MCF 10A (cell line): ENCODE data around the gene SERPINB10. TPM values are rescaled to one million over a fixed set of nuclear protein-coding genes. Genes with fewer than 3 reads are reported as not detected.

Experiments
- BruUV-seq: library from RNA; stranded (reverse); fragments of 400-500 nt; replicated peaks from 2 replicates; lab custom pipeline; 2021; lab: Mats Ljungman, UMichigan
- CTCF ChIA-PET: fragments of 300-600 bp; sonication (Branson Sonifier 250); formaldehyde crosslinking; extraction: SDS; loops from one replicate; lab custom pipeline; 2021; ENCODE audit warnings: antibody characterized with exemption, inconsistent platforms; lab: Yijun Ruan, JAX
- POLR2A ChIA-PET: fragments of 300-600, 350-650 bp; sonication (Branson Sonifier 250); formaldehyde crosslinking; extraction: SDS; loops from one replicate; lab custom pipeline; 2020; ENCODE audit warnings: antibody characterized with exemption, inconsistent platforms; lab: Yijun Ruan, JAX
- DNase-seq: peaks from one replicate; pipeline ENCODE4 v3.0.0-alpha.2; 2018; ENCODE audit not compliant: unreplicated experiment
- H3K27ac Mint-ChIP-seq: one replicate; pipeline ENCODE4 v1.8.0; 2022; ENCODE audit warnings: mild to moderate bottlenecking, low read depth, mixed read lengths; ENCODE audit not compliant: unreplicated experiment
- H3K27me3 Mint-ChIP-seq: one replicate; pipeline ENCODE4 v1.8.0; 2022; ENCODE audit warnings: mixed read lengths; ENCODE audit not compliant: insufficient read depth, unreplicated experiment
- H3K36me3 Mint-ChIP-seq: one replicate; pipeline ENCODE4 v1.8.0; 2022; ENCODE audit warnings: mild to moderate bottlenecking, moderate library complexity, mixed read lengths; ENCODE audit not compliant: insufficient read depth, unreplicated experiment
- H3K4me1 Mint-ChIP-seq: one replicate; pipeline ENCODE4 v1.8.0; 2022; ENCODE audit warnings: mixed read lengths; ENCODE audit not compliant: insufficient read depth, unreplicated experiment
- H3K4me3 Mint-ChIP-seq: one replicate; pipeline ENCODE4 v1.8.0; 2022; ENCODE audit warnings: mild to moderate bottlenecking, moderate library complexity, mixed read lengths; ENCODE audit not compliant: unreplicated experiment
- H3K9me3 Mint-ChIP-seq: one replicate; pipeline ENCODE4 v1.8.0; 2022; ENCODE audit warnings: mixed read lengths; ENCODE audit not compliant: unreplicated experiment
- CTCF ChIP-seq: fragments of 200-600 bp; IDR thresholded peaks from one replicate; pipeline ENCODE4 v1.8.0; 2022; ENCODE audit warnings: antibody characterized with exemption, mild to moderate bottlenecking; ENCODE audit not compliant: unreplicated experiment
- intact Hi-C: fragments of 100-400 bp; cut with micrococcal nuclease; formaldehyde crosslinking; loops from 2 replicates; pipeline ENCODE4 v1.14.1; 2022
- total RNA-seq: library from RNA; stranded (reverse); gene quantifications from 2 replicates; pipeline ENCODE4 v1.2.3, GENCODE V29; 2022

The SERPINB10 gene
- total RNA-seq, 1 experiment from 2014 or later: not detected

DNA sequence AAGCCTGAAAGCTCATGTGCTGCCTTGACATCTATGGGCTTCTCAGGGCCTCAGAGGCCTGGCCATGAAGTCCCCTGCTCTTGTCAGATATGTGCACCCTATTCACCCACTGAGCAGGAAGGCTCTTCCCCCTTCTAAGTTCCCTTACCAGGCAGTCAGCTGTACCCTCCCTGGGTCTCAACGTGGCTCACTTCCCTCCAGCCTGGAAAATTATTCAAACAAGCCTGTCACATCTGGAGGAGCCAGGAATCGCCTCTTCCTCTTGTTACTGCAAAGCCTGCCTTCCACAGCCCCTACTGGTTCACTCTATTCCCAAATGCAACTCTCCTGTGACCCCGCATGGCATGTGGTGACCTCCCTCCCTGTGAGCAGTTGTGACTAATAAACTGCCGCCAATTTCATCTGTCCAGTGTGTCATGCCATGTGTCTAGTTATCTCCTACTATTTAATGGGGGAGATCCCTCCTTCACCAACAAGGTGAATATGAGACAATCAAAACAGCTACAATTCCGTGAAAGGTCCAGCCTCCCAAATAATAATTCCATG is 53.8 kb downstream of the SERPINB10 start:
- peaks cover 12% of the 10 kb centered on the region for H3K4me1 Mint-ChIP-seq
- ChIA-PET POLR2A (interaction anchor here (1.2 to 3.7 kb wide), 5 partner anchors 9 to 409 kb away, joined by 3 to 30 read pairs (median 7); partner anchors contain the start of gene SERPINB8), CTCF (interaction anchor here (0.6 to 4.7 kb wide), 7 partner anchors 8 to 380 kb away, joined by 3 to 77 read pairs (median 10); no protein-coding TSS in a partner anchor)
- no peak overlapping the region for H3K4me3 Mint-ChIP-seq
- TF ChIP-seq CTCF: no peak
- H3K36me3 Mint-ChIP-seq: no peaks in the 10 kb centered on the region
- no peaks in the 10 kb centered on the region for H3K9me3 Mint-ChIP-seq
- intact Hi-C loops: no loop called here
- no peak overlapping the region for H3K27ac Mint-ChIP-seq
- no peak for DNase-seq
- no TSS peak for BruUV-seq
- no peaks in the 10 kb centered on the region for H3K27me3 Mint-ChIP-seq

- Mint-ChIP-seq H3K4me3 (no peak overlapping the region), H3K36me3 (no peaks in the 10 kb centered on the region), H3K9me3 (no peaks in the 10 kb centered on the region), H3K4me1 (peaks cover 12% of the 10 kb centered on the region), H3K27ac (no peak overlapping the region), H3K27me3 (no peaks in the 10 kb centered on the region)
- DNase-seq: peak; percentile 58
- intact Hi-C loops: no loop called here
- ChIA-PET POLR2A (interaction anchor here (0.5 to 3.7 kb wide), 6 partner anchors 8 to 409 kb away, joined by 3 to 30 read pairs (median 6); partner anchors contain the start of gene SERPINB8), CTCF (interaction anchor here (0.6 to 4.7 kb wide), 8 partner anchors 9 to 381 kb away, joined by 3 to 77 read pairs (median 8); no protein-coding TSS in a partner anchor)
- no peak for TF ChIP-seq CTCF
- BruUV-seq: no TSS peak
These were observed 54.4 kb downstream of the SERPINB10 start for GRCh38 chr18:63962137-63962536.

GRCh38 chr18:63963615-63964256 is 56.0 kb downstream of the SERPINB10 start:
- POLR2A ChIA-PET: interaction anchor here (0.6 to 3.7 kb wide), 4 partner anchors 11 to 452 kb away, joined by 3 to 30 read pairs (median 3); no protein-coding TSS in a partner anchor
- H3K27me3 Mint-ChIP-seq: no peaks in the 10 kb centered on the region
- no TSS peak for BruUV-seq

More at GRCh38 chr18:63963615-63964256, 56.0 kb downstream of the SERPINB10 start:
- TF ChIP-seq CTCF: peak; percentile 77
- Mint-ChIP-seq H3K9me3 (no peaks in the 10 kb centered on the region), H3K4me1 (peaks cover 13% of the 10 kb centered on the region), H3K36me3 (no peaks in the 10 kb centered on the region), H3K27ac (peak overlapping the region; percentile 9), H3K4me3 (no peak overlapping the region)
- intact Hi-C loops: loop anchor here (1.0 kb wide), 2 partner anchors 16 to 31 kb away; no protein-coding TSS in a partner anchor
- CTCF ChIA-PET: interaction anchor here (0.5 to 4.7 kb wide), 21 partner anchors 10 to 1799 kb away, joined by 3 to 77 read pairs (median 6); no protein-coding TSS in a partner anchor
- peak; percentile 69 for DNase-seq
